ENCODE results near the gene PYGM.

PYGM gene

GRCh38 chr11:64753380-64754123 is 6.2 kb downstream of the PYGM start:
- DNase-seq (ENCODE audit: low spot score) (no peak), FAIRE-seq (no peak)

- no peak for FAIRE-seq
Observed at GRCh38 chr11:64753019-64753379, 6.8 kb downstream of the PYGM start.

GRCh38 chr11:64752175-64752970 is 7.4 kb downstream of the PYGM start:
- DNase-seq (ENCODE audit: low spot score) (no peak), FAIRE-seq (no peak)

More at GRCh38 chr11:64753019-64753379, 6.8 kb downstream of the PYGM start:
- no peak for DNase-seq (ENCODE audit: low spot score)

- DNase-seq (ENCODE audit: low spot score): no peak
- FAIRE-seq: no peak
Observed at GRCh38 chr11:64751580-64751979, 8.2 kb downstream of the PYGM start.

GRCh38 chr11:64751136-64751535 is 8.6 kb downstream of the PYGM start:
- FAIRE-seq (no peak), DNase-seq (ENCODE audit: low spot score) (no peak)

GRCh38 chr11:64750361-64751054 is 9.3 kb downstream of the PYGM start:
- DNase-seq (ENCODE audit: low spot score) (no peak), FAIRE-seq (no peak)

GRCh38 chr11:64747961-64748665 is 11.7 kb downstream of the PYGM start:
- DNase-seq (ENCODE audit: low spot score) (no peak), FAIRE-seq (no peak)

GRCh38 chr11:64746486-64746885 is 13.3 kb downstream of the PYGM start:
- FAIRE-seq (no peak), DNase-seq (ENCODE audit: low spot score) (no peak)

- FAIRE-seq: no peak
- no peak for DNase-seq (ENCODE audit: low spot score)
Observed at GRCh38 chr11:64745521-64746328, 14.0 kb downstream of the PYGM start.

- no peak for DNase-seq (ENCODE audit: low spot score)
Observed at GRCh38 chr11:64745189-64745520, 14.6 kb downstream of the PYGM start.

GRCh38 chr11:64744544-64745188 is 15.1 kb downstream of the PYGM start:
- FAIRE-seq (no peak), DNase-seq (ENCODE audit: low spot score) (no peak)

More at GRCh38 chr11:64745189-64745520, 14.6 kb downstream of the PYGM start:
- no peak for FAIRE-seq

GRCh38 chr11:64743591-64744543 is 15.9 kb downstream of the PYGM start, which contains the start of gene RASGRP2:
Gene RASGRP2, minus strand, starts transcription at chr11:64744142. Its CDS starts 1,276 bp downstream, at chr11:64742866.
- DNase-seq (ENCODE audit: low spot score): no peak
- no peak for FAIRE-seq

GRCh38 chr11:64742889-64743590 is 16.7 kb downstream of the PYGM start:
- no peak for FAIRE-seq
- DNase-seq (ENCODE audit: low spot score): no peak

GRCh38 chr11:64742087-64742888 is 17.5 kb downstream of the PYGM start:
- FAIRE-seq (no peak), DNase-seq (ENCODE audit: low spot score) (no peak)

- FAIRE-seq (no peak), DNase-seq (ENCODE audit: low spot score) (no peak)
Observed at GRCh38 chr11:64741375-64742086, 18.2 kb downstream of the PYGM start.

GRCh38 chr11:64739871-64740270 is 19.9 kb downstream of the PYGM start:
- FAIRE-seq: no peak

GRCh38 chr11:64736654-64737053 is 23.1 kb downstream of the PYGM start:
- no peak for FAIRE-seq
- DNase-seq (ENCODE audit: low spot score): no peak

More at GRCh38 chr11:64739871-64740270, 19.9 kb downstream of the PYGM start:
- DNase-seq (ENCODE audit: low spot score): no peak

All from RCC 7860 (cell line).